ENCODE results near the gene NOP53. TPM values are rescaled to one million over a fixed set of nuclear protein-coding genes. Genes with fewer than 3 reads are reported as not detected.

Gene NOP53
- total RNA-seq (2014; rRNA removed; shearing (Covaris generic)): 48.9 and 54.0 TPM in 2 replicates

- Histone ChIP-seq H3K9me3 (replicated peaks) (no peaks in the 10 kb centered on the region), H3K36me3 (peaks cover 63% of the 10 kb centered on the region), H3K27me3 (replicated peaks) (no peaks in the 10 kb centered on the region), H3K27ac (peak within 1 kb of the TSS; percentile 81), H3K4me1 (replicated peaks) (peaks cover 32% of the 10 kb centered on the region), H3K4me3 (peak within 1 kb of the TSS; percentile 71)
- DNase-seq (ENCODE audit: low read depth in 1 of 2, low spot score in 2 of 2): peak; percentile 96 to 98
Measured at GRCh38 chr19:47745010-47745901, at the start of gene NOP53. TSS of gene NOP53 (plus strand) at chr19:47745546. CDS start at chr19:47745560, 14 bp downstream.

GRCh38 chr19:47696635-47697034, 48.7 kb upstream of the NOP53 start:
- no peak for DNase-seq (ENCODE audit: low read depth in 1 of 2, low spot score in 2 of 2)
- Histone ChIP-seq H3K27me3 (replicated peaks) (no peaks in the 10 kb centered on the region), H3K4me1 (replicated peaks) (peaks cover 6% of the 10 kb centered on the region), H3K27ac (no peak overlapping the region), H3K36me3 (peaks cover 70% of the 10 kb centered on the region), H3K4me3 (no peak overlapping the region), H3K9me3 (replicated peaks) (no peaks in the 10 kb centered on the region)

- H3K27ac ChIP-seq: no peak overlapping the region
- peaks cover 12% of the 10 kb centered on the region for H3K4me1 ChIP-seq (replicated peaks)
- no peaks in the 10 kb centered on the region for H3K27me3 ChIP-seq (replicated peaks)
- H3K4me3 ChIP-seq: no peak overlapping the region
- DNase-seq (ENCODE audit: low read depth in 1 of 2, low spot score in 2 of 2): peak; percentile 89 to 90
- H3K9me3 ChIP-seq (replicated peaks): no peaks in the 10 kb centered on the region
- H3K36me3 ChIP-seq: peaks cover 67% of the 10 kb centered on the region
Measured at GRCh38 chr19:47697863-47698609, 47.3 kb upstream of the NOP53 start.

GRCh38 chr19:47698631-47699359, 46.6 kb upstream of the NOP53 start:
- Histone ChIP-seq H3K4me1 (replicated peaks) (peaks cover 20% of the 10 kb centered on the region), H3K27me3 (replicated peaks) (no peaks in the 10 kb centered on the region), H3K4me3 (no peak overlapping the region), H3K9me3 (replicated peaks) (no peaks in the 10 kb centered on the region), H3K36me3 (peaks cover 62% of the 10 kb centered on the region), H3K27ac (no peak overlapping the region)
- DNase-seq (ENCODE audit: low read depth in 1 of 2, low spot score in 2 of 2): no peak

GRCh38 chr19:47699360-47699917, 45.9 kb upstream of the NOP53 start:
- DNase-seq (ENCODE audit: low read depth in 1 of 2, low spot score in 2 of 2): peak; percentile 48 to 75
- Histone ChIP-seq H3K9me3 (replicated peaks) (no peaks in the 10 kb centered on the region), H3K4me1 (replicated peaks) (peaks cover 26% of the 10 kb centered on the region), H3K27me3 (replicated peaks) (no peaks in the 10 kb centered on the region), H3K27ac (no peak overlapping the region), H3K36me3 (peaks cover 62% of the 10 kb centered on the region), H3K4me3 (no peak overlapping the region)

DNA sequence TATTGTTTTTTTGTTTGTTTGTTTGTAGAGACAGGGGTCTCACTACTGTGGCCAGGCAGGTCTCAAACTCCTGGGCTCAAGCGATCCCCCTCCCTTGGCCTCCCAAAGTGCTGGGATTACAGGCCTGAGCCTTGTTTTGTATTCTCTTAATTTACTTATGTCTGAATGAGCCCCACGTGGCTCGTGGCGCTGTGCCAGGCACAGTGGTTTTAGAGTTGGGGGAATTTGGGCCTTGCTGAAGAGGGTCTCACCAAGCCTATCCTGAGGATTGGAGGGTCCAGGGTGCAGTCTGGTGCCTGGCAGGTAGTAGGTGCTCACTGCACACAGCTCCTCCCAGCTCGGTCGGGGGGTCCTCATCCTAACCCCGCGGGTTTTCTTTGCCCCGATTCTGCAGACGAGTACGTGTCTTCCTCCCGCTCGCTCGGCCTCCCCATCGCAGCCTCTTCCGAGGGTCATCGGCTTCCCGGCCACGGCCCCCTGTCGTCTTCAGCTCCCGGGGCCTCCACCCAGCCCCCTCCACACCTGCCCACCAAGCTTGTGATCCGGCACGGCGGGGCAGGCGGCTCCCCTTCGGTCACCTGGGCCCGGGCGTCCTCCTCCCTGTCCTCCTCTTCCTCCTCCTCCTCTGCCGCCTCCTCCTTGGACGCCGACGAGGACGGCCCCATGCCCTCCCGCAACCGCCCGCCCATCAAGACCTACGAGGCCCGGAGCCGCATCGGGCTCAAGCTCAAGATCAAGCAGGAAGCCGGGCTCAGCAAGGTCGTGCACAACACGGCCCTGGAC, 44.2 kb upstream of the NOP53 start:
- Histone ChIP-seq H3K27me3 (replicated peaks) (no peaks in the 10 kb centered on the region), H3K4me1 (replicated peaks) (peaks cover 30% of the 10 kb centered on the region), H3K27ac (no peak overlapping the region), H3K9me3 (replicated peaks) (no peaks in the 10 kb centered on the region), H3K4me3 (no peak overlapping the region), H3K36me3 (peaks cover 54% of the 10 kb centered on the region)
- DNase-seq (ENCODE audit: low read depth in 1 of 2, low spot score in 2 of 2): no peak

- no peak overlapping the region for H3K4me3 ChIP-seq
- H3K27ac ChIP-seq: no peak overlapping the region
Measured at GRCh38 chr19:47701717-47702552, 43.4 kb upstream of the NOP53 start.

GRCh38 chr19:47702671-47703070, 42.7 kb upstream of the NOP53 start:
- H3K27me3 ChIP-seq (replicated peaks): no peaks in the 10 kb centered on the region
- no peak overlapping the region for H3K4me3 ChIP-seq
- H3K36me3 ChIP-seq: peaks cover 47% of the 10 kb centered on the region
- DNase-seq (ENCODE audit: low read depth in 1 of 2, low spot score in 2 of 2): no peak
- peaks cover 28% of the 10 kb centered on the region for H3K4me1 ChIP-seq (replicated peaks)
- no peaks in the 10 kb centered on the region for H3K9me3 ChIP-seq (replicated peaks)
- no peak overlapping the region for H3K27ac ChIP-seq

More at GRCh38 chr19:47701717-47702552, 43.4 kb upstream of the NOP53 start:
- H3K36me3 ChIP-seq: peaks cover 51% of the 10 kb centered on the region
- no peak for DNase-seq (ENCODE audit: low read depth in 1 of 2, low spot score in 2 of 2)
- peaks cover 30% of the 10 kb centered on the region for H3K4me1 ChIP-seq (replicated peaks)
- no peaks in the 10 kb centered on the region for H3K27me3 ChIP-seq (replicated peaks)
- no peaks in the 10 kb centered on the region for H3K9me3 ChIP-seq (replicated peaks)

DNA sequence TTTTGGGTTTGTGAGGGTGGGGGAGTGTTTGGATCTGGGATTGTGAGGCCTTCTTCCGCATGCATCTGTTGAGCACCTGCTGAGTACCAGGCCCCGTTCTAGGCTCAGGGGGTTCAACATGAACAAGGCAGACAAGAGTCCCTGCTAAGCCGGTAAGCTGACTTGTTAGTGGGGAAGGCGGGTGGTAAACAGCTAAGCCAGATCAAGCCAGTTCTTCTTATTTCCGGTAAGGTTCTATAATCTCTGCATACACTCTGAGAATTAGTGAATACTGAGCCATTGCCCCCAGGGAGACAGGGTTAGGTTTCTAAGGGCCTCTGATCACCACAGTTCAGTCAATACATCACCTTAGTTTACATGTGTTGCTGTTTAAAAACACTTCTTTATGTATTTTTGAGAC, 42.0 kb upstream of the NOP53 start:
- Histone ChIP-seq H3K27me3 (replicated peaks) (no peaks in the 10 kb centered on the region), H3K4me1 (replicated peaks) (peaks cover 25% of the 10 kb centered on the region), H3K36me3 (peaks cover 43% of the 10 kb centered on the region), H3K9me3 (replicated peaks) (no peaks in the 10 kb centered on the region), H3K27ac (peak overlapping the region; percentile 58), H3K4me3 (no peak overlapping the region)
- no peak for DNase-seq (ENCODE audit: low read depth in 1 of 2, low spot score in 2 of 2)

DNA sequence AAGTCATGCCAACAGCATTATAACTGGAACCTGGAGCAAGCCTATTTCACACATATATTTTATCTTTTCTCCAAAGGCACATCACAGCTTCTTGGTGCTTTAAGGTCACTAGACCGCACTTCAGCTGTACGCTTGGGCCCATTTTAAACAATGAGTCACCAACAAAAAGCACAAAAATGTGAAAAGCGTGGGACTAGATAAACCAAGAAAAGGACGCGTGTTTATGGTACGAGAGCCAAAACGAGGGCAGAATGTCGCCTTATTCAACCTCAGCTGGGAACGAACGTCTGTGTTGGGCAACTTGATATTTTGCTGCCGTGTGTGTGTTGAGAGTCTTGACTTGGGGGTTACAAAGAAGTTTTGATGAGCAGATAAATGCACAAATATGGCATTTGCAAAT, 41.3 kb upstream of the NOP53 start:
- no peaks in the 10 kb centered on the region for H3K27me3 ChIP-seq (replicated peaks)
- peaks cover 25% of the 10 kb centered on the region for H3K4me1 ChIP-seq (replicated peaks)
- peak overlapping the region; percentile 58; the same call in 1 of the 2 replicates for H3K27ac ChIP-seq
- no peak overlapping the region for H3K4me3 ChIP-seq
- H3K36me3 ChIP-seq: peaks cover 36% of the 10 kb centered on the region
- H3K9me3 ChIP-seq (replicated peaks): no peaks in the 10 kb centered on the region
- DNase-seq (ENCODE audit: low read depth in 1 of 2, low spot score in 2 of 2): peak; percentile 74 to 92

GRCh38 chr19:47704656-47705055, 40.7 kb upstream of the NOP53 start:
- no peaks in the 10 kb centered on the region for H3K9me3 ChIP-seq (replicated peaks)
- H3K27ac ChIP-seq: no peak overlapping the region
- peaks cover 25% of the 10 kb centered on the region for H3K4me1 ChIP-seq (replicated peaks)
- H3K4me3 ChIP-seq: no peak overlapping the region
- H3K27me3 ChIP-seq (replicated peaks): no peaks in the 10 kb centered on the region
- DNase-seq (ENCODE audit: low read depth in 1 of 2, low spot score in 2 of 2): no peak
- H3K36me3 ChIP-seq: peaks cover 30% of the 10 kb centered on the region
